Endothelial cell (in vitro differentiated cells): ENCODE data around the gene IQSEC1. TPM values are rescaled to one million over a fixed set of nuclear protein-coding genes. Genes with fewer than 3 reads are reported as not detected.

Source experiments
- DNase-seq: peaks from one replicate; pipeline ENCODE4 v3.0.0; 2021; ENCODE audit warnings: low spot score
- H3K27ac Mint-ChIP-seq: one replicate; pipeline ENCODE4 v1.8.0; 2021; ENCODE audit warnings: mixed read lengths, inconsistent platforms; ENCODE audit not compliant: unreplicated experiment
- H3K27me3 Mint-ChIP-seq: one replicate; pipeline ENCODE4 v1.8.0; 2021; ENCODE audit warnings: mild to moderate bottlenecking, moderate library complexity, mixed read lengths, inconsistent platforms; ENCODE audit not compliant: unreplicated experiment
- H3K36me3 Mint-ChIP-seq: one replicate; pipeline ENCODE4 v1.8.0; 2021; ENCODE audit warnings: mild to moderate bottlenecking, low read depth, mixed read lengths, inconsistent platforms; ENCODE audit not compliant: unreplicated experiment
- H3K4me1 Mint-ChIP-seq: one replicate; pipeline ENCODE4 v1.8.0; 2021; ENCODE audit warnings: mild to moderate bottlenecking, mixed read lengths, inconsistent platforms; ENCODE audit not compliant: unreplicated experiment
- H3K4me3 Mint-ChIP-seq: one replicate; pipeline ENCODE4 v1.8.0; 2021; ENCODE audit warnings: mild to moderate bottlenecking, mixed read lengths, inconsistent platforms; ENCODE audit not compliant: unreplicated experiment
- H3K9me3 Mint-ChIP-seq: one replicate; pipeline ENCODE4 v1.8.0; 2021; ENCODE audit warnings: mixed read lengths, inconsistent platforms; ENCODE audit not compliant: unreplicated experiment
- total RNA-seq: library from RNA; stranded (reverse); fragmentation: NEBNext Ultra II Directional; extraction: Animal tissue kit (Norgen Biotek cat#: 25700); gene quantifications from one replicate; pipeline ENCODE4 v1.2.1, GENCODE V29; 2021; ENCODE audit not compliant: unreplicated experiment
- TF ChIP-seq, protein P1 (sequence below): fragments of 200-600 bp; sonication (generic); IDR thresholded peaks from one replicate; pipeline ENCODE4 v1.5.0; 2021; ENCODE audit warnings: antibody characterized with exemption; ENCODE audit not compliant: unreplicated experiment

Gene IQSEC1
- total RNA-seq, 1 donor from 2014 or later, result 75.3 TPM

DNA sequence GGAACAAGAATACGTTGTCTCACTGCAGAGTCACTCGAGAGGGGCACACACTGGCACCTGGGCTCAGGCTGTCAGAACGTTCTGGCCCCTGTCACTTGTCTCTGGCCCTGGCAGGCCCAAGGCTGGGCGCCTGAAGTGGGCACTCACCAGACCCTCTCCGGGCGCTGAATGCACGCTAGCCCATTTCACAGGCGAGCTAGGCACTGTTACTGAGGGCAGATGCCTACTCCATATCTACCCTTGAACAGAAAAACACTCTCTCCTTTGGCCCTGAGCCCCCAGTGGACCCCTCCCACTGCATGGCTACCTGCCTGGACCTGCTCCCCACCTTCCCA is 42.3 kb upstream of the IQSEC1 start:
- DNase-seq, result no peak
- TF ChIP-seq, protein P1, sequence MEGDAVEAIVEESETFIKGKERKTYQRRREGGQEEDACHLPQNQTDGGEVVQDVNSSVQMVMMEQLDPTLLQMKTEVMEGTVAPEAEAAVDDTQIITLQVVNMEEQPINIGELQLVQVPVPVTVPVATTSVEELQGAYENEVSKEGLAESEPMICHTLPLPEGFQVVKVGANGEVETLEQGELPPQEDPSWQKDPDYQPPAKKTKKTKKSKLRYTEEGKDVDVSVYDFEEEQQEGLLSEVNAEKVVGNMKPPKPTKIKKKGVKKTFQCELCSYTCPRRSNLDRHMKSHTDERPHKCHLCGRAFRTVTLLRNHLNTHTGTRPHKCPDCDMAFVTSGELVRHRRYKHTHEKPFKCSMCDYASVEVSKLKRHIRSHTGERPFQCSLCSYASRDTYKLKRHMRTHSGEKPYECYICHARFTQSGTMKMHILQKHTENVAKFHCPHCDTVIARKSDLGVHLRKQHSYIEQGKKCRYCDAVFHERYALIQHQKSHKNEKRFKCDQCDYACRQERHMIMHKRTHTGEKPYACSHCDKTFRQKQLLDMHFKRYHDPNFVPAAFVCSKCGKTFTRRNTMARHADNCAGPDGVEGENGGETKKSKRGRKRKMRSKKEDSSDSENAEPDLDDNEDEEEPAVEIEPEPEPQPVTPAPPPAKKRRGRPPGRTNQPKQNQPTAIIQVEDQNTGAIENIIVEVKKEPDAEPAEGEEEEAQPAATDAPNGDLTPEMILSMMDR, result no peak
- Mint-ChIP-seq H3K27ac (no peak overlapping the region), H3K4me3 (no peak overlapping the region), H3K9me3 (no peaks in the 10 kb centered on the region), H3K27me3 (peaks cover 15% of the 10 kb centered on the region), H3K4me1 (peaks cover 9% of the 10 kb centered on the region), H3K36me3 (peaks cover 3% of the 10 kb centered on the region)

DNA sequence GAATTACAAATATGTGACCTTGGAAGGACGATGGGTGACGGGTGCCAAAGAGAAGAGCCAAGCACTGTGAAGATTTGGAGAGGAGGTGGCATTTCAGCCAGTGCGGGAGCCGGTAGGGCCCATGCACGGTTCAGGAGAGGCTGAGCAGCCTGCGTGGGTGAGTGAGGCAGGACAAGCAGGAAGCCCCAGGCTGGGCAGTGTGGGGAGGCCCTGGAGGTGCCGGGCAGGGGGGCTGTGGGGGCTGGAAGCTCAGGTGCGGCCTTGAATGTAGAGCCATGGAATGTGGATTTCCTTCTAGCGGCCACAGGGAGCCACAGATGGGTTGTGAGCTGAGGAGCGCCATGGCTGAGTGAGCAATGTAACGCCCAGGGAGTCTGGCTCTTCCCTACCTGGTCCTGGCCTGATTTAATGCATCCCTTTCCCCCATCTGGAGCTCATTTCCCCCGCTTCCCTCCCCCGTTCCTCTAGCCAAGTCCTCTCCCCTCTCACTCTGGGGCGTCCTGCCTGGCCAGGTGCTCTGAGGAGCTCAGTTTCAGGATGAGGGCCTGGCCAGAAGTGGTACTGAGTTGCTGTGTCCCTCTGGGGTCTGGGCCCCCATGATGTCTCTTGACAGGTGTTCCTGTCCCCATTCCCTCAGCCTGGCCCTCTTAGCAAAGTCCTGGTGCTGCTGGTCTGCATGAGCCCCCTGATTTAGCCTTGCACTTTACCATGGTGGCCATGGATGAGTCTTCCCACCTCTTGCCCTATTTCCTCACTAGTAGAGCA is 41.8 kb upstream of the IQSEC1 start:
- DNase-seq, result no peak
- TF ChIP-seq, protein P1, result no peak
- H3K4me1 Mint-ChIP-seq, result peaks cover 11% of the 10 kb centered on the region
- no peak overlapping the region for H3K27ac Mint-ChIP-seq
- H3K27me3 Mint-ChIP-seq, result peaks cover 15% of the 10 kb centered on the region
- no peak overlapping the region for H3K4me3 Mint-ChIP-seq
- peaks cover 3% of the 10 kb centered on the region for H3K36me3 Mint-ChIP-seq
- H3K9me3 Mint-ChIP-seq, result no peaks in the 10 kb centered on the region

DNA sequence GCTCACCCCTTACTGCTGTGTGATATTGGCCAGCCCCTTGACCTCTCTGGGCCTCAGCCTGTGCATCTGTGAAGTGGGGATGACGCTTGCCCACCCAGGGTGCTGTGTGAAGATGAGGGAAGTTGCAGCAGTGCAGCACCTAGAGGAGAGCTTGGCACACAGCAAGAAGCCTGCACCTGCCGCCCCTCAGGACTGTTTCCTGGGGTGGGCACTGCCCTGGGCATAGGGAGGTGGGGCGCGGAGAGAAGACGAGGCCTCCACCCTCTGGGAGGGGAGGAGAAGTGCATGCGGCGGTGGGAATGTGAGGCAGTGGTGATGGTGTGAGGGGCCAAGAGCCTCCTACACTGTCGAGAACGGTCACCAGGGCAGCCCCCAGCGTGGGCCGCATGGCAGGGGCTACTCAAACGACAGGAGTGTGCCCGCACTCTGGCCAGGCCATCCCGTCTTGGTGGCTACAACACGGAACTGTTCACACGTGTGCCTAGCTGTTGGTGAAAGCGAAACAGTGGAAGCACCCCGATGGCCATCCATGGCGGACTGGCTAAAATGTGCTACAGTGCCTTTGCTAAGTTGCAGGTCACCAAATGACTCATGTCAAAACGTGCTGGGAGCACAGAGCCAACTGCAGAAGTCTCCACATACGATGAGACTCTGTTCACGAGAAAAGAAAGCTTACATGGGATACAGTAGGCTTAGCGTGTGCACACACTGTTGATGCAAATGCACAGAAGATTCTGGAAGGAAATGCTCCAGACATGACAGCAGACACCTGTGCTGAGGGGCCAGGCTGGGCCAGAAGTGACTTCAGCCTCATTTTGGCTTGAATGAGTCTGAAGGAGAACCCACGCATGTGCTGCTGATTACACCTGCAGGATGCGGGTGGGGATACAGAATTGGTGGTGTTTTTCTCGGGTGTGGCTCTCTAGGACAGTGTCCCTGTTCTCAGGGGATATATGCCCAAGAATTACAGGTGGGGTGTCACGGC is 40.4 kb upstream of the IQSEC1 start:
- TF ChIP-seq, protein P1, result no peak
- Mint-ChIP-seq H3K4me1 (peaks cover 11% of the 10 kb centered on the region), H3K36me3 (peaks cover 3% of the 10 kb centered on the region), H3K27ac (no peak overlapping the region), H3K27me3 (peaks cover 12% of the 10 kb centered on the region), H3K9me3 (no peaks in the 10 kb centered on the region), H3K4me3 (no peak overlapping the region)
- no peak for DNase-seq

DNA sequence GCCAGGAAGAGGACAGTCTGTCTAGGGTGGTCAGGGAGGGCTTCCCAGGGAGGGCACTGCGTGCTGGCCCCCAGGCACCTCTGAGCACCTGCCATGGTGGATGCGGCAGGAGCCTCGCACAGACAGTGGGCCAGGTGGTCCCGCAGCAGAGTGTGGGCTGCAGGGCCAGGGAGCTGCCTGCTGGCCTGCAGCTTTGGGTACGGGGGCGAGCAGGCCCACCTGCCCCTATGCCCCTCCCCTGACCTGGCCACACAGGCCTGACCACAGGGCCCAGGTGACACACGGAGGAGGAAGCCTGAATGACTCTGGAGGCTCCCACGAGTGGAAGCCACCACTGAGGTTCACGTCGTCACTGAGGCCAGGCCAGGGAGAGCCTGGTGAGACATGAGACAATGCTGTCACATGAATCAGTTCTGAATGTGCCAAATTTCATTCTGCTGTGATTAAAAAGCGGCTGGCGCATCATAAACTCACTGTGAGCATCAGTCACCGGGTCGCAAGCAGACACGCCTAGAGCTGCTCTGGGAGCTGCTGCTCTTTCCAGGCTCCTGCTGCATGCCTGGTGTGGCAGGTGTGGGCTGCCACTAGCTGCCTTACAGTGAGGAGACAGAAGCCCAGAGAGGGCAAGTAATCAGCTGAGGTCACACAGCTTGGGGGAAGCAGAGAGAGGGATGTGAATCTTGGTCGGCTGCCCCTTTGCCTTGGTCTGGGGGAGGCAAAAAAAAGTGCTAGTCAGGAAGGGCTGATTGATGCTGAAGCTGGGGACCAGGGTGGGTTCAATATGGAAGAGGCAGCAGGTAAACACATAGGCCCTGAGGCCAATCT is 39.5 kb upstream of the IQSEC1 start:
- peaks cover 9% of the 10 kb centered on the region for H3K27me3 Mint-ChIP-seq
- H3K27ac Mint-ChIP-seq, result no peak overlapping the region
- no peak overlapping the region for H3K4me3 Mint-ChIP-seq

More for the DNA sequence above, 39.5 kb upstream of the IQSEC1 start:
- DNase-seq, result no peak
- Mint-ChIP-seq H3K4me1 (peaks cover 11% of the 10 kb centered on the region), H3K36me3 (peaks cover 3% of the 10 kb centered on the region), H3K9me3 (no peaks in the 10 kb centered on the region)
- TF ChIP-seq, protein P1, result no peak
